ENCODE measurements around the gene FAM204A.

FAM204A gene

DNA sequence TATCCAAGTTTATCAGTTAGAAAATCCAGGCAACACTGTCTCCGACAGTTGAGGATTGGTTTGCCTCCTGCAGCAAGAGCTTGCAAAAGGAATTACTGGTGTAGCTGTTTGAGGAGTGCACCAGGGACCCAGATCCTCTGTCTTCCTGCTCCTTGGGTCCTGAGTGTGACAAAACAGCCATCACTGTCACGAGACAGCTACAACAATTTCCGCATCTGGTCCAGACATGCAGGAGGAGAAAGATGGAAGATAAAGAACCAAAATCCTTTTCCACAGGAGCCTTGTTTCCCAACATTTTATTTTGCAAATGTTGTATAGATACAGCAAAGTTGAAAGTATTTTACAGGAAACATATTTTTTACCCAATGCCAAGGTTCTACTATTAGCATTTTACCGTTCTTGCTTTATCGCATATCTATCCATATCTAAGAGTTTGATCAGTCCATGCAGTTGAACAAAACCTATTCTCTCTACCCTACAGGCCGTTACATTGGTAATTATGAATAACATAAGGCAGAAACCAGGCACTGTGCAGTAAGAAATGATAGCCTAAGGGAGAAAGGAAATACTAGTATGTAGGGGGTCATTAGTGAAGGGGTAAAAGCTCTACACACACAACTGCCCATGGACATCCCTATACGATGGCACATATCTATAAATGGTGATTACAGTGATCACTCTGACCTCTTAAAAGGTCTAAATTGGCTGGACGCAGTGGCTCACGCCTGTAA, 54.9 kb downstream of the FAM204A start:
- no peak overlapping the region for H3K4me2 ChIP-seq (ENCODE audit: low read depth, low read length, poor library complexity, severe bottlenecking)
- no peaks in the 10 kb centered on the region for H3K9me2 ChIP-seq (replicated peaks; ENCODE audit: insufficient read depth, low read length)
- H3K9ac ChIP-seq (ENCODE audit: low read length) = no peak overlapping the region
- no peaks in the 10 kb centered on the region for H3K9me3 ChIP-seq (ENCODE audit: insufficient read depth, low read length)
- H3K27me3 ChIP-seq (ENCODE audit: low read length) = no peaks in the 10 kb centered on the region
- no peaks in the 10 kb centered on the region for H3K79me2 ChIP-seq (ENCODE audit: insufficient read depth, low read length)
- no peak overlapping the region for H3K4me3 ChIP-seq (ENCODE audit: insufficient read depth, low read length, poor library complexity, severe bottlenecking)
- H3K36me3 ChIP-seq (ENCODE audit: low read length) = no peaks in the 10 kb centered on the region
- TF ChIP-seq EZH2phosphoT487 (conservative IDR thresholded peaks at IDR 0.05; ENCODE audit: low read length) = no peak
- TF ChIP-seq, protein P1, sequence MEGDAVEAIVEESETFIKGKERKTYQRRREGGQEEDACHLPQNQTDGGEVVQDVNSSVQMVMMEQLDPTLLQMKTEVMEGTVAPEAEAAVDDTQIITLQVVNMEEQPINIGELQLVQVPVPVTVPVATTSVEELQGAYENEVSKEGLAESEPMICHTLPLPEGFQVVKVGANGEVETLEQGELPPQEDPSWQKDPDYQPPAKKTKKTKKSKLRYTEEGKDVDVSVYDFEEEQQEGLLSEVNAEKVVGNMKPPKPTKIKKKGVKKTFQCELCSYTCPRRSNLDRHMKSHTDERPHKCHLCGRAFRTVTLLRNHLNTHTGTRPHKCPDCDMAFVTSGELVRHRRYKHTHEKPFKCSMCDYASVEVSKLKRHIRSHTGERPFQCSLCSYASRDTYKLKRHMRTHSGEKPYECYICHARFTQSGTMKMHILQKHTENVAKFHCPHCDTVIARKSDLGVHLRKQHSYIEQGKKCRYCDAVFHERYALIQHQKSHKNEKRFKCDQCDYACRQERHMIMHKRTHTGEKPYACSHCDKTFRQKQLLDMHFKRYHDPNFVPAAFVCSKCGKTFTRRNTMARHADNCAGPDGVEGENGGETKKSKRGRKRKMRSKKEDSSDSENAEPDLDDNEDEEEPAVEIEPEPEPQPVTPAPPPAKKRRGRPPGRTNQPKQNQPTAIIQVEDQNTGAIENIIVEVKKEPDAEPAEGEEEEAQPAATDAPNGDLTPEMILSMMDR (IDR thresholded peaks at IDR 0.05; ENCODE audit: insufficient read depth, low read length, poor library complexity, severe bottlenecking) = no peak
- no peaks in the 10 kb centered on the region for H3F3A ChIP-seq (ENCODE audit: insufficient read depth)
- H2AFZ ChIP-seq (ENCODE audit: low read depth, low read length, severe bottlenecking) = no peak overlapping the region
- no peak overlapping the region for H3K27ac ChIP-seq (ENCODE audit: low read depth, low read length)
- no peaks in the 10 kb centered on the region for H4K20me1 ChIP-seq (ENCODE audit: low read depth, low read length)

DNA sequence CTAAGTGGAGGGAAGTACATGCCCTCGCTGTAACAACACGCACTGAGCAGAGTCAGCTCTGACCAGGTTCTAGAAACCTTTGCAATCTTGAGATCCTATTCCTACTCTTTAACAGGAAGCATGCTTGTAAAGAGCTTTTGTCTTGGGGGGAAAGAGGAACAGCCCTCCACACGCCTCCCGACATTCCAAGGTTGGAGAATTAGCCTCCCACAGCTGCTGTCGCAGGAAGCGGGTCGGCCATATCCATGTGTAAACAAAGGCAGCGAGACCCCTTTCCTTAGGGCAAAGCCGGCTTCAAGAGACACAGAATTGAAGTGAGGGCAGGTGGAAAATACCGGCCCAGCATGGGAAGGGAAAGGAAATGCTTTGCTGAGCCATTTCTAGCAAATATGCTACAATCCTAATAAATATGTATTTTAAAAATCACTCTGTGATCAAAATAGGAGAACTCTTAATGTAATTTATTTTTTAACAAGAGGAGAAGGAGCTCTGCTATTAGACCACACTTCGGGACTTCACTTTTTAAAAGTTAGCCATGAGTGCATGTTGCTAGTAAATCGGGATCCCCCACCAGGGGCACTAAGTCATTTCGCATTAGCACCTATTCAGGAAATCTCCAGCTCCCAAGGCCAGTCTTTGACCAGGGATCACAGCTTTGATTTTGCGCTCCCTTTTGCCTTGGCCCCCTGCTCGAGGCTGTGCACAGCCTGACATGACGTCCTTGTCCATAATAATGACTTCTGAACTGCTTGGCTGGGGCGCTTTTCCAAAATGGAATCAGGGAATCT, 55.9 kb downstream of the FAM204A start:
- no peak overlapping the region for H3K4me3 ChIP-seq (ENCODE audit: insufficient read depth, low read length, poor library complexity, severe bottlenecking)
- no peaks in the 10 kb centered on the region for H4K20me1 ChIP-seq (ENCODE audit: low read depth, low read length)
- H3K36me3 ChIP-seq (ENCODE audit: low read length) = no peaks in the 10 kb centered on the region
- H3K9me3 ChIP-seq (ENCODE audit: insufficient read depth, low read length) = no peaks in the 10 kb centered on the region
- no peaks in the 10 kb centered on the region for H3K27me3 ChIP-seq (ENCODE audit: low read length)
- no peak overlapping the region for H3K4me2 ChIP-seq (ENCODE audit: low read depth, low read length, poor library complexity, severe bottlenecking)
- no peak overlapping the region for H2AFZ ChIP-seq (ENCODE audit: low read depth, low read length, severe bottlenecking)
- H3K9ac ChIP-seq (ENCODE audit: low read length) = no peak overlapping the region
- TF ChIP-seq, protein P1 (IDR thresholded peaks at IDR 0.05; ENCODE audit: insufficient read depth, low read length, poor library complexity, severe bottlenecking) = no peak
- no peak for TF ChIP-seq EZH2phosphoT487 (conservative IDR thresholded peaks at IDR 0.05; ENCODE audit: low read length)
- H3K79me2 ChIP-seq (ENCODE audit: insufficient read depth, low read length) = no peaks in the 10 kb centered on the region
- no peaks in the 10 kb centered on the region for H3K9me2 ChIP-seq (replicated peaks; ENCODE audit: insufficient read depth, low read length)
- H3K27ac ChIP-seq (ENCODE audit: low read depth, low read length) = no peak overlapping the region
- no peaks in the 10 kb centered on the region for H3F3A ChIP-seq (ENCODE audit: insufficient read depth)

DNA sequence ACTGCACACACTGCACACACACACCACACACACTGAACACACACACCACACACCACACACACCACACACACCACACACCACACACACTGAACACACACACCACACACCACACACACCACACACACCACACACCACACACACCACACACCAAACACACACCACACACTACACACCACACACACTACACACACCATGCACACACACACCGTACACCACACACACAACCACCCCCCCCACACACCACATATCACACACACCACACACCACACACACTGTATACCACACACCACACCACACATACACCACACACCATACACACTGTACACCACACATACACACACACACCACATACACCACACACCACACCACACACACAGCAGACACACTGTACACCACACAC, 59.5 kb downstream of the FAM204A start:
- Histone ChIP-seq H4K20me1 (ENCODE audit: low read depth, low read length) (no peaks in the 10 kb centered on the region), H3K4me3 (ENCODE audit: insufficient read depth, low read length, poor library complexity, severe bottlenecking) (no peak overlapping the region), H3K9me2 (replicated peaks; ENCODE audit: insufficient read depth, low read length) (no peaks in the 10 kb centered on the region), H3K9ac (ENCODE audit: low read length) (no peak overlapping the region), H3K36me3 (ENCODE audit: low read length) (no peaks in the 10 kb centered on the region), H3F3A (ENCODE audit: insufficient read depth) (no peaks in the 10 kb centered on the region), H2AFZ (ENCODE audit: low read depth, low read length, severe bottlenecking) (no peak overlapping the region), H3K79me2 (ENCODE audit: insufficient read depth, low read length) (no peaks in the 10 kb centered on the region), H3K27me3 (ENCODE audit: low read length) (no peaks in the 10 kb centered on the region), H3K4me2 (ENCODE audit: low read depth, low read length, poor library complexity, severe bottlenecking) (no peak overlapping the region), H3K27ac (ENCODE audit: low read depth, low read length) (no peak overlapping the region), H3K9me3 (ENCODE audit: insufficient read depth, low read length) (peaks cover 9% of the 10 kb centered on the region; the same call in 1 of the 2 replicates)
- TF ChIP-seq, protein P1 (IDR thresholded peaks at IDR 0.05; ENCODE audit: insufficient read depth, low read length, poor library complexity, severe bottlenecking) = no peak
- TF ChIP-seq EZH2phosphoT487 (conservative IDR thresholded peaks at IDR 0.05; ENCODE audit: low read length) = no peak
